ENCODE data around the gene FBXO8. TPM values are rescaled to one million over a fixed set of nuclear protein-coding genes. Genes with fewer than 3 reads are reported as not detected.

Gene FBXO8
- total RNA-seq, 4 donors from 2014 or later, result 14.3 to 61.9 (median 37.2) TPM

- TF ChIP-seq POLR2A (IDR thresholded peaks at IDR 0.05) (no peak), CTCF (IDR thresholded peaks at IDR 0.05) (no peak)
- no peaks in the 10 kb centered on the region for H3K36me3 ChIP-seq
- H3K27me3 ChIP-seq, result no peaks in the 10 kb centered on the region
- intact Hi-C loops (cut with DNase I; ENCODE audit: low total_unique reads), result no loop called here
- H3K9me3 ChIP-seq, result no peaks in the 10 kb centered on the region
- H3K27ac ChIP-seq, result no peak overlapping the region
- DNase-seq, result no peak
- no peak overlapping the region for H3K4me3 ChIP-seq
- H3K4me1 ChIP-seq, result no peaks in the 10 kb centered on the region
Measured at GRCh38 chr4:174314770-174315169, 31.3 kb upstream of the FBXO8 start.

GRCh38 chr4:174314274-174314673, 30.8 kb upstream of the FBXO8 start:
- Histone ChIP-seq H3K4me1 (no peaks in the 10 kb centered on the region), H3K4me3 (no peak overlapping the region), H3K27ac (no peak overlapping the region), H3K9me3 (no peaks in the 10 kb centered on the region), H3K36me3 (no peaks in the 10 kb centered on the region), H3K27me3 (no peaks in the 10 kb centered on the region)
- TF ChIP-seq POLR2A (IDR thresholded peaks at IDR 0.05) (no peak), CTCF (IDR thresholded peaks at IDR 0.05) (no peak)
- DNase-seq, result no peak
- intact Hi-C loops (cut with DNase I; ENCODE audit: low total_unique reads), result no loop called here

GRCh38 chr4:174312993-174313392, 29.5 kb upstream of the FBXO8 start:
- no peaks in the 10 kb centered on the region for H3K4me1 ChIP-seq
- intact Hi-C loops (cut with DNase I; ENCODE audit: low total_unique reads), result no loop called here
- H3K27me3 ChIP-seq, result no peaks in the 10 kb centered on the region
- no peak overlapping the region for H3K4me3 ChIP-seq
- no peaks in the 10 kb centered on the region for H3K36me3 ChIP-seq
- no peak for TF ChIP-seq POLR2A (IDR thresholded peaks at IDR 0.05)
- no peak for TF ChIP-seq CTCF (IDR thresholded peaks at IDR 0.05)
- no peaks in the 10 kb centered on the region for H3K9me3 ChIP-seq
- no peak overlapping the region for H3K27ac ChIP-seq
- no peak for DNase-seq

GRCh38 chr4:174307694-174308093, 24.2 kb upstream of the FBXO8 start:
- Histone ChIP-seq H3K4me3 (no peak overlapping the region), H3K36me3 (no peaks in the 10 kb centered on the region), H3K4me1 (no peaks in the 10 kb centered on the region), H3K27ac (no peak overlapping the region), H3K9me3 (no peaks in the 10 kb centered on the region), H3K27me3 (no peaks in the 10 kb centered on the region)
- TF ChIP-seq CTCF (IDR thresholded peaks at IDR 0.05), result no peak
- TF ChIP-seq POLR2A (IDR thresholded peaks at IDR 0.05), result no peak
- intact Hi-C loops (cut with DNase I; ENCODE audit: low total_unique reads), result no loop called here
- DNase-seq, result no peak

- Histone ChIP-seq H3K4me3 (no peak overlapping the region), H3K36me3 (no peaks in the 10 kb centered on the region)
Measured at GRCh38 chr4:174305961-174306360, 22.5 kb upstream of the FBXO8 start.

More at GRCh38 chr4:174305961-174306360, 22.5 kb upstream of the FBXO8 start:
- Histone ChIP-seq H3K9me3 (no peaks in the 10 kb centered on the region), H3K4me1 (no peaks in the 10 kb centered on the region), H3K27me3 (no peaks in the 10 kb centered on the region), H3K27ac (no peak overlapping the region)
- TF ChIP-seq CTCF (IDR thresholded peaks at IDR 0.05), result no peak
- no peak for TF ChIP-seq POLR2A (IDR thresholded peaks at IDR 0.05)
- intact Hi-C loops (cut with DNase I; ENCODE audit: low total_unique reads), result no loop called here
- no peak for DNase-seq

All from uterus (tissue), 4 donors.